HTERT RPE-1 (cell line): ENCODE data around the gene PSMB11.

Source experiments
- in situ Hi-C: fragments of 300-500 bp; cut with MboI; formaldehyde crosslinking; loops from 4 replicates; pipeline ENCODE4 v1.14.3; 2020; ENCODE audit warnings: low sequenced_read_pairs

Gene PSMB11

DNA sequence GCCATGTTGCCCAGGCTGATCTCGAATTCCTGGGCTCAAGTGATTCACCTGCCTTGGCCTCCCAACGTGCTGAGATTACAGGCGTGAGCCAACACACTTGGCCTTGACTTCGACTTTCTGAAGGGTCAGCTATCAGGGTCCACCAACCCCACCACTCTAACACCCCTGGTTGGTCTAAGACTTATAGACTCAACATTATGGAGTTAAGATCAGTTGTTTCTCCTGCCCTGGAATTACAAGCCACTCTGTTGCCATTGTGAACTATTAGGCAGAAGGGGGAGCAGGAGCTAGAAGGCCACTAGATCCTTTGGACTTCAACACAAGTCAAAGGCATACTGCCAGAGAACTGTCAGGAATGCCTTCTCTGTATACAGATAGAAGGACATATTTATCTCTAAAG, 1.9 kb upstream of the PSMB11 start:
- in situ Hi-C loops: no loop called here

DNA sequence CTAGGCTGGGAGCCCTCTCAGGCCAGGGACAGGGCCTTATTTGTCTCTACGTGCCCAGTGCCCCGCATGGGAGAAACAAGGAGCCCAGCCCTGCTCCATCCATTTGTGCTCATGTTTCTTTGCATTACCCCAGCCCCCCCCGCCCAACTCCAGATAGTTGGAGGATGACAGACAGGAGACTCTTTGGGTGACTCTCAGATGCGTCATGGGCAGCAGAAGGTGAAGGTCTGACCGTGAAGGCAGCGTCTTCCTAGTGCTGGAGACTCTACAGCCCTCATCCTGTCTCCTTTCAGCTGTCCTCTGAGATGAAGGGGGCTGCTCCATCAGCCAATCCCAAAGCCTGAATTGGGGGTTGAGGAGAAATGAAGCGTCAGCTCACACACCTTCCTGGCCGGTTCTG, 283 bp upstream of the PSMB11 start:
- in situ Hi-C loops: no loop called here

DNA sequence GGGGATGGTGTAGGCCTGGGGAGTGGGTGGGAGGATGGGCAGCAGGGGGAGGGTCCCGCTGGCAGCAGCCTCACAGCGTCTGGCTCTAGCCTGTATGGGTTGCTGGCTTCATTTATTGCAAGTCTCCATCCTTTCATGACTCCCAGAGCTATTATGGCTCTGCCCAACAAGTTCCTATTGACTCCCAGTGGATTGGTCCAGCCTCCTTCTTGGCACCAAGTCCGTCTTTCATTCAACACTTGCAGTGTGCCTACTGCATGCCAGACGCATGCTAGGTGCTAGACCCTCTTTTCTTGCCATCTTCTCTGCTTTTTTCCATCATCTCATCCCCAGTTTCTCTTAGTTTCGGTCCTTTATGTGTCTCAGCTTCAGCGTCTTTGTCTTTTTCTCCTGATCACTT, 1.1 kb downstream of the PSMB11 start:
- in situ Hi-C loops: no loop called here

DNA sequence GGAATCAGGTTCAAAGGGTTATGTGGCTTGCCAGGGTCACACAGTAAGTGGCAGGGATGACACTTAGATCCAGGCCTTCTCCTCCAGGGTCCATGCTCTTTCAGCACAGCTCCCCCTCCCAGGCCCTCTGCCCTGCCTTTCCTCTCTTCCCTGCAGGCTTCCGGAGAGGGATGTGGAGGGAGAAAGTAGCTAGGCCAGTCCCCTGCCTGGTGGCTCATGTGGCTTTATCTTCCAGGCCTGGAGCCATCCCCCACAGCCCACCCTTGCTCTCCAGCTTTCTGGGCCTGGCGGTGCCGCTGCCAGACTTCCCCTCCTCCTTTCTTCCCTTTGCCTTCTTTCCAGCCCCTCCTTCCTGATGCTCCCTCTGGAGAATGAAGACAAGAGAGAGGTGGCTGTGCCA, 1.7 kb downstream of the PSMB11 start:
- in situ Hi-C loops: no loop called here

DNA sequence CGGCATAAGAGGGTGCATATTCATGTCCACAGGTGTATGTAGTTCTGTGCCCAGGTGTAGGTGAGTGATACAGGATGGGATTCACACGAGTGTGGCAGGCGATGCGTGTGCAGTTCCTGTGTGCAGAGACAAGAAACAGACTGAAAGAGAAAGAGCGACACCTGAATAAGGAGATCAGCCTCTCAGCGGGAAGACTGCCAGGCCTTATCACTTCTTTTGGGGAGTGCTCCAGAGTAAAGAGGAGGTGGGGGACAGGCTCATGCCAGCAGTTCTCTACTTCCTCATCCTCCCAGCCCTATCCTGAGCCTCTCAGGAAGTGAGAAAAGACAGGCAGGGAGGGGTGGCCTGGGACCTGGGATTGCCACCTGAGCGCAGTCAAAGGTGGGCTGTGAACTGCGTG, 2.8 kb downstream of the PSMB11 start:
- in situ Hi-C loops: no loop called here

DNA sequence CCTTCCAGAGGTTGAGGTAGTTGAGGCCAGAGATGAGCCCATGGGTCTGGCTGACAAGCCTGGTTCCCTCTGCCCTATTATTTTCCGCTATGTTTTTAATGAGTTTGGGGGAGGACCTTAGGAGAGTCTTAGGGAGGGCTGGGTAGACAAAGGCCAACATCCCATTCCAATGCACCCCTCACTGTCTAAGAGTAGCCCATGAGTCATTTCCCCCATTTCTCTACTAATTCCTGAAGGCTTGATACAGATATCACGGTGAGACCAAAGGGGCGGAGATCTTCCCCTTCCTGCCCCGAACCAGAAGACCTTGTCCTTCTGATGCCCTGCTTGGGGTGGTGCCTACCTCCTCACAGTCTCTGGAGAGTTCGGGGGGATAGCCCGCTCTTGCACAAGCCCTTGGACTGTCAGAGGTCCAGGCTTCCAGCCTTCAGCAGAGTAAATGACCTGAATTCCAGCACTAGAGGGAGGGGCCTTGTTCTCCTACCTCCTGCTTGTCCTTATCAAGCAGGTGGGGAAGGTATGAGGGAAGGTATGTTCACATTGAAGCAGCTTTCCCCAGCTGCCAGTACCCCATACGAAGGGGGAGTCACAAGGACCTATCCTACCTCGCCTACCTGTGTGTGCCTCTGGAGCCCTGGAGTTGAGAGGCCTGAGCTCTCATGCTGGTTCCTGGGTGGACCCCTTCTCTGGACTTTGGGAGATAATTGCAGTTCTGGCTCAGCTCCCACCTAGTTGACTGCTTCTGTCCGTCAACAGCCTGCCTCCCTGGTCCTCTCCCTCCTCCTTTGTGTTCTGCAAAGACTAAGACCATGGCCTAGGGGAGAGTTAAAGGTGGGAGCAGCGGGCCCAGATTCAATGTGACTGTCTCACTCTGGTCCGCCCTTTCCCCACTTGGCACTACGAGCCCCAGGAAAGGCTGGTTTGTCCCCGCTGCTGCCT, 3.7 kb downstream of the PSMB11 start:
- in situ Hi-C loops: no loop called here

- in situ Hi-C loops: no loop called here
Observed at GRCh38 chr14:23047034-23047634, 5.1 kb downstream of the PSMB11 start.

DNA sequence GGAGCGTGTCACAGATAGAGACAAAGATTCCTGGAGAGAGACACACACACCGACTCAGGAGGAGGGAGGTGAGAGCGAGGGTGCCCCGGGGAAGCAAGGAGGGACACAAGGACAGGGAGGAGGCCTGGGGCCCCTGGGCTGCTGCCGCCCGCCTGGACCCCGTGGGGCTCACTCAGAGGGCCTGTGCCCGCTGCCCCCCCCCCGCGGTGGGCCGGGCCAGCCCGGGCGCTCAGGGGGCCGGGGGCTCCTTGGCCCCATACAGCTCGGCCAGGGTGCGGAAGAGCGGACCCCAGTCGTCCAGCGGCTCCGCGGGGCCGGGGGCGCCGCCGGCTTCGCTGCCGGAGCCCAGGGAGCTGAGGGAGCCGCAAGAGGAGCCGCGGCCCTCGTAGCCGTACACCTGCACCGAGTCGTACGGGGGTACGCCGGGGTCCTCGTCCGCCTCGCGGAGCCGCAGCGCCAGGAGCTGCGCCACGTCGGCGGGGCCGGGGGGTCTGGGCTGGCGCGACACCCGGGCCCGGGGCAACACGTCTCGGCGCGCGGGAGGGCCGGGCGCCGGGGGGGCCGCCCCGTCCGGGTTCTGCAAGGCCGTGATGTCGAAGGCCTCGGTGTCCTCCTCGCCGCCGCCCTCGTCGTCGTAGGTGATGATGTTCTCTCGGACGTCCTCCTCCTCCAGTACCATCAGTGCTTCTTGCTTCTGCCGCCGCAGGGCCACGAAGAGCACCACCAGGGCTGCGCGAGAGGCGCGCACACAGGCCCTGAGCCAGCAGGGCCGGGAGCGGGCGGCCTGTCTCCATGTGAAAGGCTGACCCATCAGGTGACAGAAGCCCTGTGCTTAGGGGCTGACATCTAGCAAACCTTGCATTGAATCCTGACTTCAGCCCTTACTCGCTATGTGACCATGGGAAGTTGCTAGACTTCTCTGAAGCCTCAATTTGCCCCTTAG, 6.0 kb downstream of the PSMB11 start:
- in situ Hi-C loops: no loop called here

DNA sequence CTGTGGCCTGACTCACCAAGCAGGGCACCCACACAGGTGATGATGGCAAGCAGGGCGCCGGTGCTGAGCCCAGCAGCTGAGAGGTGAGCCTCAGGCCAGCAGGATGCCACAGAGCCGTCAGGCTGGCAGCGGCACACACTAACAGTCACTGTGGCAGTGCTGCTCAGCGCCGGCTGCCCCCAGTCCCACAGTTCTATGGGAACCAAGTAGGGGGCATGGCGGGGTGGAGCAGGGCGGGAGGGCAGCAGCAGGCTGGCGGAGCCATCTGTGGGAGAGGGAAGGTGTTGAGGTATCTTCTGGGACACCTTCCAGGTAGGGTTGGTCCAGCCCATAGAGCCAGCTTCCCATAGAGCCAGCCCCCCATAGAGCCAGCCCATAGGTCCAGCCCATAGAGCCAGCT, 7.0 kb downstream of the PSMB11 start:
- in situ Hi-C loops: no loop called here

- in situ Hi-C loops: no loop called here
Observed at GRCh38 chr14:23051141-23052057, 9.4 kb downstream of the PSMB11 start.

GRCh38 chr14:23052182-23052623, 10.2 kb downstream of the PSMB11 start:
- in situ Hi-C loops: no loop called here

DNA sequence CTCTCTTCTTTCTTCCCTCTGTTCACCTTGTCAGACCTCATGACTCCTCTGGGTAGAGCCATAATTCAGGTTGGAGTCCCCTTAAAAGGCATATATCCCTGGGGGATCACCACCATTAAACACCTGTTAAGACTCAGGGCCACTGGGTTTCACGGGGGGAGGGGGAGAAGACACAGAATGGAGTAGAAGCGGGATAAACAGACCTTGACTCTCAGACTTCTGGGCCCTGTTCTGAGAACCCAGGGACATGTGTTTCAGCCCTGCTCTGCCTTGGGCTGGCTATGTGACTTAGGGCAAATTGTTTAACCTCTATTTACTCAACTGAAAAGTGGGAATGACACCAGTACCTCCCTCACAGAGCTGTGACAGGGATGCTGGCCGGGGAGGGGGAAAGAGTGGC, 10.7 kb downstream of the PSMB11 start:
- in situ Hi-C loops: no loop called here

DNA sequence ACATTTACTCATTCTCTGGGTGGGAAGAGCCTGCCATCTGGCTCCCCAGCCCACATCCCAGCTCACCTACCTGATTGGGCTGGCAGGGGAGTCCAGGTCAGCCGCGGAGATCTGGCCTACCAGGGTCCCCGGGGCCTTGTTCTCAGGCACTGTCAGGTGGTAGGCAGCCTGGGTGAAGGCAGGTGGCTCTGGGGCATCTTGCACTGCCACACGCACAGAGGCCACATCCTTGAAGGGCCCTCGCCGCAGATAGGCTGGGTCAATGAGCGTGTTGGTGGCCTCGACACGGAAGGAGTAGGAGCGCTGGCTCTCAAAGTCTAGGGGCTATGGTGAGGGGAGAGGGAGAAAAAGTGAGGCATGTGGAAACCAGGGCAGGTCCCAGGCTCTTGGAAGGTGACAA, 11.4 kb downstream of the PSMB11 start:
- in situ Hi-C loops: no loop called here

GRCh38 chr14:23054000-23054811, 12.2 kb downstream of the PSMB11 start:
- in situ Hi-C loops: no loop called here

DNA sequence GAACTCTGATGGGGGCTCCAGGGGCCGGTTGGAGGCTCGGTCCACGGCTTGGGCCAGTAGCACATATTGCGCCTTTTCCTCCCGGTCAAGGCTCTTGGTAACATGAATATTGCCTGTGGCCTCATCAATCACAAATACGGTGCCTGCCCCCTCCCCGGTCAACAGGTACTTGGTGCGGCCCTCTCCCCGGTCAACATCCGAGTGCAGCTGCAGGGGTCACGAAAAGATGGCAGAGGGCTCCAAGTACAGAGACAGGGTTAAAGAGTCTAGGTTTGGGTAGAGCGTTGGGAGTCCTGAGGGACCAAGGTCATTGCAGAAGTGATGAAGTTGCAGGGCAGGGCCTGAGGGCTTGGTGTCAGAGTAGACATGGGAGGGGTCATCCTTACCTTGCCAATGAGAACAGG, 13.1 kb downstream of the PSMB11 start:
- in situ Hi-C loops: no loop called here

GRCh38 chr14:23055621-23056144, 13.7 kb downstream of the PSMB11 start:
- in situ Hi-C loops: no loop called here

- in situ Hi-C loops: no loop called here
Observed at GRCh38 chr14:23056145-23056955, 14.3 kb downstream of the PSMB11 start.
